GM18502 (cell line): ENCODE results near the gene MYLK3.

Source experiments
- ATAC-seq: cut with Tn5 transposase; IDR thresholded peaks from one replicate; pipeline ENCODE4 v1.9.1; 2021; ENCODE audit warnings: mild to moderate bottlenecking; ENCODE audit not compliant: unreplicated experiment, poor library complexity

Gene MYLK3

GRCh38 chr16:46729326-46729995 is 18.7 kb downstream of the MYLK3 start:
- no peak for ATAC-seq

- ATAC-seq = no peak
These were observed 19.3 kb downstream of the MYLK3 start for GRCh38 chr16:46728806-46729205.

GRCh38 chr16:46727630-46728029 is 20.5 kb downstream of the MYLK3 start:
- no peak for ATAC-seq

GRCh38 chr16:46727184-46727583 is 21.0 kb downstream of the MYLK3 start:
- no peak for ATAC-seq

GRCh38 chr16:46721885-46722284 is 26.3 kb downstream of the MYLK3 start:
- no peak for ATAC-seq

- ATAC-seq = no peak
These were observed 27.5 kb downstream of the MYLK3 start for GRCh38 chr16:46720619-46721018.

GRCh38 chr16:46719528-46719927 is 28.6 kb downstream of the MYLK3 start:
- no peak for ATAC-seq

- no peak for ATAC-seq
These were observed 29.9 kb downstream of the MYLK3 start for GRCh38 chr16:46718214-46718613.

GRCh38 chr16:46717692-46718091 is 30.5 kb downstream of the MYLK3 start:
- no peak for ATAC-seq

GRCh38 chr16:46715769-46716305 is 32.3 kb downstream of the MYLK3 start:
- ATAC-seq = no peak

- no peak for ATAC-seq
These were observed 33.1 kb downstream of the MYLK3 start for GRCh38 chr16:46714797-46715591.

- ATAC-seq = no peak
These were observed 34.5 kb downstream of the MYLK3 start for GRCh38 chr16:46713634-46714033.

- ATAC-seq = no peak
These were observed 35.2 kb downstream of the MYLK3 start for GRCh38 chr16:46712911-46713310.

GRCh38 chr16:46711106-46712058 is 36.8 kb downstream of the MYLK3 start:
- ATAC-seq = no peak

- no peak for ATAC-seq
These were observed 38.6 kb downstream of the MYLK3 start for GRCh38 chr16:46709469-46710005.

GRCh38 chr16:46706642-46707041 is 41.5 kb downstream of the MYLK3 start:
- no peak for ATAC-seq

- ATAC-seq = no peak
These were observed 46.1 kb downstream of the MYLK3 start for GRCh38 chr16:46702030-46702429.

- ATAC-seq = no peak
These were observed 46.5 kb downstream of the MYLK3 start for GRCh38 chr16:46701615-46702014.

GRCh38 chr16:46700048-46700447 is 48.1 kb downstream of the MYLK3 start:
- no peak for ATAC-seq

- ATAC-seq = no peak
These were observed 51.2 kb downstream of the MYLK3 start for GRCh38 chr16:46696957-46697356.
